ENCODE data around the gene IGFL2.
"Not testable (repeated sequence)": the region's sequence is repeated elsewhere in the genome, so short reads cannot be mapped to it uniquely, and the experiment has no call there.

Gene IGFL2

DNA sequence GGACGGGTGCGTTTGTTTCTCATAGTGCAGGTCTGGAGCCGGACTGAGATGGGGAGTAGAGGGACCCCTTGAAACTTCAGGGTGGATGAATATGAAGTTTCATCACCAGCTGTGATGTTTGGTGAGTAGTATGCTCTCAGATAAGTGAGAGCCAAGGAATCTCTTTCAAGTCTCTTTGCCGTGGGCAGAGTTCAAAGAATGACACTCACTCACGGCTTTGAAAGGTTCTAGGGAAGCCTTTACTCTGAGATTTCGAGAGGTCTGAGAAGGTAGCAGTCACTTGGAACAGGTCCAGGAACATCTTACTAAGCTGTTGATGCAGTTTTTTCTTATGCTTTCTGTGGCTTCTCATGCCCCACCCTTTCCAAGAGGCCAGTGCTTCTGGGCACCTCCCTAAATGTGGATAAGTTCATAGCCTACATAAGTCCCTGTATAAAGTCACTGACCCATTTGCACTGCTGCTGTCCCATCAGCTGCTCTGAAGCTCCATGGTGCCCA is at the start of gene IGFL2:
Gene IGFL2, plus strand, starts transcription at position 448 of the 498 bp plus-strand sequence. Its CDS starts 41 bp downstream, at position 489.
- no peak for DNase-seq

DNA sequence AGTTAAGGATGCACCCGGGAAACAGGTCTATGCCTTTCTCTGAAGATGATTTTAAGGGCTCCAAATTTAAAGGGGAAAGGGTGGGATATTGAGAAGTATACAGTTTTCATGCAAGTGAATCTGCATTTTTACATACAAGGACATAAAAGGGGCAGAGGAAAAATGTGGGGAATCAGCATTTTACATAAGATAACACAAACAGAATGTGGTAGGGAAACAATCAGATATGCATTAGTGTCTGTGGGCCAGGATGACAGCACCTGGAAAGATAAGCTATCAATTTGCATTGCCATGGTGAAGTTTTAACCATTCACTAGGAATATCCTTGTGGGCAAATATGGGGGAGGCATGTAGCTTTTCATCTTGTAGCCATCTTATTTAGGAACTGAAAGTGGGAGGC is 47.7 kb upstream of the IGFL2 start:
- DNase-seq: no peak

DNA sequence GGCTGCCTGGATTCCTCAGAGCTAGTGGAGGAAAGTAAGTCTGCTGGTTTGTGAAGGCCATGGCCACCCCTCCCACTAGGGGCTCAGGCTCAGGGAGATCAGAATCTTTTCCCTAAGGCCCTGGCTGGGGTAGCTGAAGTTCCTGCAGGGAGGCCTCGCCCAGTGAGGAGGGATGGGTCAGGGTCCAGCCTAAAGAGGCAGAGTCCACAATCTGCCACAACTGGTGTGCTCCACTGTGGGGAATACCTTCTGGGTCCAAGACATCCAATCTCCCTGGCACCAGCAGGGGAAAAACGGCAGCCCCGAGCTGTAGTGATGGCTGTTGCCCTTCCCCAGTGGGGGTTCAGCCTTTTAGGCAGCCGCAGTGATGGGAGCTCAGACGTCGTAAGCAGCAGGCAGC is 46.7 kb upstream of the IGFL2 start:
- no peak for DNase-seq

DNA sequence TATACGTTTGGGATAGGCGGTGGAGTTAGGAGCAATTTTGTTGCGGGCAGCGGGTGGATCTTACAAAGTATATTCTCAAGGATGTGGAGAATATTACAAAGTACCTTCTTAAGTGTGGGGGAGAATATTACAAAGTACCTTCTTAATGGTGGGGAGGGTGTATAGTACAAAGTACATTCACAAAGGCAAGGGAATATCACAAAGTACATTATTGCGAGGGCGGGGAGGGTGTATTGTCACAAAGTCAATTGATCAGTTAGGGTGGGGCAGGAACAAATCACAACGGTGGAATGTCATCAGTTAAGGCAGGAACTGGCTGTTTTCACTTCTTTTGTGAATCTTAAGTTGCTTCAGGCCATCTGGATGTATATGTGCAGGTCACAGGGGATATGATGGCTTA is 45.7 kb upstream of the IGFL2 start:
- not testable (repeated sequence) for DNase-seq

DNA sequence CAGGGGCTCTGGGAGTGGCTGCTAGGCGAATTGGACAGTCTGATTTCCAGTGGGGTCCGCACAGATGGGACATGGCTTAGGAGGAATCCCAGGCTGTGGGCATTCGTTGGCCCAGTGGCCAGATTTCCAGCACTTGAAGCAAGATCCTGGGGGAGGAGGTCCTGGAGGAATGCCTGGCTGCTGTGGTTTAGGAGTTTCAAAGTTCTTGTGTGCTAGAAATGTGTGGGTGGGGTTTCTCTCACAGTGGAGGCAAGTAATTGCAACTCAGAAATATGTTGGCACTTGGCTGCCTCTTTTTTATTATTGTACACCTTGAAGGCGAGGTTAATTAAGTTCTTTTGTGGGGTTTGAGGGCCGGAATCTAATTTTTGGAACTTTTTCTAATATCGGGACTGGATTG is 40.7 kb upstream of the IGFL2 start:
- no peak for DNase-seq

DNA sequence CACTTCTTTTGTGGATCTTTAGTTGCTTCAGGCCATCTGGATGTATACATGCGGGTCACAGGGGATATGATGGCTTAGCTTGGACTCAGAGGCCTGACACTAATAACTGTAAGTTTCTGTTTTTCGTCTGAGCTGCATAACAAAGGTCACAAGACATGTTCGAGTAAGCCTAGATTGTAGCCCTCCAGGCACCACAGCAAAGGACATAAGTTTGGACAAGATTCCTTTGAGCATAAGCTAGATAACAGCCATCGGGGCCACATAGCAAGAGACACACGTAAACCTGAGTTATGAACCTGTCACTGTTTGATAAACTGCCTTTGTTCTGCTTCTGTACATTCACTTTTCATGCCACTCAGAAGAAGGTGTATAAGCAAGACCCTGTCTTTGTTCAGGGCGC is 38.2 kb upstream of the IGFL2 start:
- DNase-seq: no peak

DNA sequence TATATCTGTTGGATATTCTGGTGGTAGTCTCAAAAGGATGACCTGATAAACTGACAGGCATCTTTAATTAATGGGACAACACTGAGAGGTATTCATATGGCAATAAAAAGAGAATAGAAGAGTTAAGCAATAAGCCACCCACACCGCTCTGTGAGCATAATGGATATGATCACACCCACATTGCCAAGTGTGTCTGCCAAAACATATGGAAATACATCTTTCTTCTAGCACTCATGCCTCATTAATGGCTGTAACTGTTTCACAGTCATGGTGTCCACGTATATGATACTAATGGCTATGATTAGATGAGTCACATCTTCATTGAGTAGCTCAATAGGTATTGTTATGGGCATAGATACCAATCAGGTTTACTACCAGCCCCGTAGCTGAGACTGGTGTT is 36.7 kb upstream of the IGFL2 start:
- no peak for DNase-seq

DNA sequence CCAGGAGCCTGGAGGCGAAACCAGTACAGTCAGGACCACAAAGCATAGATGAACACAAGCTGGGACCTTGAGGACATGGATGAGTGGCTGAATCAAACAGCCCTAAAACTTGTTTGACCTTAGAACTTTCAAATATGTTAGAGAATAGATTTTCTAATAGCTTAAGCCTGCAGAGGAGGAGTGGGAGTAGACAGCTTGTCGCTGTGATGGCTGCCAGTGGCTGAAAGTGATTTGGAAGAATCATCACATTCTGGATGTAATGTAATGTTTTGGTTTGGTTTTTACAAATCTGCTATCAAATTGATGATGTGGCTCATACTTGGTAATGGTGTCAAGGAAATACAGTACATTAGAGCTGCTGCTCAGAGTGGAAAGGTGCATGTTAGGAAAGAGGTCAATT is 35.5 kb upstream of the IGFL2 start:
- no peak for DNase-seq

DNA sequence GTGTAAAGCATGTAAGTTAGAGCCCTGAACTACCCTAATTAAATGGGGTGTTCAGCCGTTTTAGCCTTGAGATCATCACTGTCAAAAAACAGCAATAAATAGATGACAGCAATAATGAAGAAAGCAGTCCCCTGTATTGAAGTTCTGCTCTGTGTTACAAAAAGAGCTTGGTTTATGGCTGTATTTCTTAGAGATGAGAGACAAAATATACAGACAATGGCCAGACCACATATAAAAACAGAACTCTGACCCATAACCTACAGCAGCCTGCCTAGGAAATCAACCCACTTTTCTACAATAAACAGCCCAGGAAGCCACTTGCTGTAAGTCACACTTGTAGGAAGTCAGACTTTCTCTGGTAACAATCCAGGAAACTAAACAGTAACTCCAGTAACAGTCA is 34.3 kb upstream of the IGFL2 start:
- DNase-seq: no peak

DNA sequence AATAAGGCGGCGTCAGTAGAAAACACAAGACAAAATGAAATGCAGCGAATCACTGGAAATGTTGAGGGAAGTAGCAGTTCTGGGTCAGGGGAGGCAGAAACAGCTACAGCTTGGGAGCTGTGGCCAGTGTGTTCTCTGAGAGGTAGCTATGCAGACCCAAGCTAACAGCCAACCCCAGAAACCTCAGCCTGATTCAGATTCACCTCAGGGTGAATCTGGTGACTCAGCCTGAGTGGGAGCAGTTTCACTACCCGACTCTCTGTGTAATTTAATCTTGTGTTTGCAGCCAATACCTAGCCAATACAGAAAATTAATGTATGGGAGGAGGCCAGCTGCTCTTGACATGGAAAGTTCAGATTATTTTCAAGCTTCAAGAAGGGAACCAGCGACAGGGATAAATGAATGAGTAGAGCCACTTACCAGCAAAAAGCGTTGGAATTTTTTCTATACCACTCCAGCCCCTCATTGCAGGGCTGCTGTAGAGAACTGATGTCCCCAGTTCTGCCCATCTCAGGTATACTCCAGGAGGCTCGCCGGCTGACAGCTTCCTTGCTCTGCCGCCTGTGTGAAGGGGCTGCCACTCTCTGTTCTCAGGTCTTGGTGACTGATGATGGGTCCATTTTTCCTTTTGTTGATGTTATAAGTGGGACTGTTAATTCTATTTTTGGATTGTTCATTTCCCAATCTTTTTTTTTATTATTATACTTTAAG is 32.5 kb upstream of the IGFL2 start:
- peak; percentile 33 for DNase-seq

DNA sequence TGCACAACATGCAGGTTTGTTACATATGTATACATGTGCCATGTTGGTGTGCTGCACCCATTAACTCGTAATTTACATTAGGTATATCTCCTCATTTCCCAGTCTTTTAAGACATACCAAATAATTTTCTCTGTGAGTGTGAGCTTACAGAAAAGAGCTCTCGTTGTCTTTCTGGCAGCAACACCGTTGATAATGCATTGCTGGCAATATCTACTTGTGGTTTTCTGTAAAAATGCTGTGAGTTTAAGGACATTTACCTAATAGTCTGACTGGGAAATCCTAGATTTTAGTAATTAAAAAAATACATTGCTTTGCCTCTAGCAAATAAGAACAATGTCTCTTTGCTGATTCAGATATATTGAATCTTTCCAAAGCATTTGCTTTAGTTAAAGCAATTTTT is 31.9 kb upstream of the IGFL2 start:
- DNase-seq: no peak

DNA sequence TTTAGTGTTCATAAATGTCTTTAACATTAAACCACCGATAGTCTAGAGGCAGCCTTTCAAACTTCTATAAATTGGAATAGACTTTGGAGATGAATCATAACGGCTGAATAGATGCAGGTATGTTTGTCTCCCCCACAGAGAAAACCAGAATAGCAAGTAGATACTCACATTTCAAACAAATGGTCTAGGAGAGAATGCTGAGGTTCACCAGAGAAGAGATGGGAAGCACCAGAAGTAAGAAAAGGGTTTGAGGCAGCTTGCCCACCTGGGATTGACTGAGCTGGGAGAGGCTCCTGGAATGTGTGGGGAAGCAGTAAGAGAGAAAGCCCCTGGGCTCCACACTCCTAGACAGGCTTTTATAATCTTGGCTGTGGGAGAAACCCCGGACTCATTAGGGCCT is 29.9 kb upstream of the IGFL2 start:
- DNase-seq: no peak

DNA sequence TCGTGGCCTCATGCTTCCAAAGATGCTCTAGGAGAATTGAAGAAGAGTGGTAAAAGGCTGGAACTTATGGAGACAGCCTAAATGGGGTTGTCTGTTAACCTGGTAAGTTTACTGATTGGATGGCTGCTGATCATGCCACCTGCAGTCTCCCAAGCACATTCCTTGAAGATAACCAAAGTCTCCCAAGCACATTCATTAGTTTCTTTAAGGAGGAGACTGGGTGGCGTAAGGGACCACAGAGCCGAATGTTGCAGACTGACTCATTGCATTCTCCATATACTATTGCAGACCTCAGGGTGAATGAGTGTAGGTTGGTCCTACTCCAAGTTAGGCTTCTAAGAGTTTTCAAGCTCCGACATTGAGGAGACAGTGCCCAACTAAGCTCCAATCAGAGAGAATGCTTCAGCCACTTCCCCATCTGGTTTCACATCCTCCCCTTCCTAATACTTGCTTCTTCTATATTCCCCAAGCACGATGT is 23.4 kb upstream of the IGFL2 start, which contains the start of gene IGFL3:
Gene IGFL3, minus strand, starts transcription at position 51 of the 478 bp plus-strand sequence. Its CDS starts 39 bp downstream, at position 12.
- no peak for DNase-seq

DNA sequence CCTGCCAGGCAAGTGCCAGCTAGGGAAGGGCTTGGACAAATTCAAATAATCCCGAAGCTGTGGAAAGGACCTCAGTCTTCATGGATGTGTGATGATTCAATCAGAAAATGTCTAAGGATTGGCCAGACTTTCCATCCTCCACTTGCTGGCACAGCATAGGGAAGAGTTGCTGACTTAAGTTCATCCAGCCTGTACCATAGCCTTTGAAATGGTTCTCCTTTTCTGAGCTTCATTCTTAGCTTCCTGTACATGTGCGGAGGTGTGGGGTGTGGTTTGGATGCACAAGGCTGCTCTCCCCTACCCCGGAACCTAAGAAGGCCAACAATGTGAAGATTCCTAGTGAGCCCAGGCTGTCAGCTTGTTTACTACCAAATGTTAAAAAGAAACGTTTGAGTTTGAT is 22.6 kb upstream of the IGFL2 start:
- DNase-seq: no peak

DNA sequence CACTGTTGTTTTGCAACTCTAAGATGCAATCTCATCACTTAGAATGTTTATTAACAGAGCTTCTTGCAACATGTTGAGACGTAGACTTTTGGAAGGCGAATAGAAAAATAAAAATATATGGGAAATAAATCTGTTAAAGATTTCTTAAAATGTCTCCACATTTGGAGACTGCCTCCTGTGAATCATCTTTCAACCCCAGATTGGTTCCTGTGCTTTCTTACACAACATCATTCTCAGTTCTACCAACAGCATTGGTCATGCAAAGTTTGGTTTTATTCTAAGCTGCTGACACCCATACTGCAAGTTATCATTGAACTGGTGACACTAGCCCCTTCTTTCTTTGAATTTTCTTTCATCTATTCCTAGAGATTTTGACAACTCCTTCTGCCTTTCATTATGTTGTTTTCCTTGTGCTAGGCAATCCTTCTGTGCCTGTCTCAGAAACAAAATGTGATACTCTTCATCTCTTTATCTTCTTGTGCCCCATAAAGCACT is 21.9 kb upstream of the IGFL2 start:
- no peak for DNase-seq

DNA sequence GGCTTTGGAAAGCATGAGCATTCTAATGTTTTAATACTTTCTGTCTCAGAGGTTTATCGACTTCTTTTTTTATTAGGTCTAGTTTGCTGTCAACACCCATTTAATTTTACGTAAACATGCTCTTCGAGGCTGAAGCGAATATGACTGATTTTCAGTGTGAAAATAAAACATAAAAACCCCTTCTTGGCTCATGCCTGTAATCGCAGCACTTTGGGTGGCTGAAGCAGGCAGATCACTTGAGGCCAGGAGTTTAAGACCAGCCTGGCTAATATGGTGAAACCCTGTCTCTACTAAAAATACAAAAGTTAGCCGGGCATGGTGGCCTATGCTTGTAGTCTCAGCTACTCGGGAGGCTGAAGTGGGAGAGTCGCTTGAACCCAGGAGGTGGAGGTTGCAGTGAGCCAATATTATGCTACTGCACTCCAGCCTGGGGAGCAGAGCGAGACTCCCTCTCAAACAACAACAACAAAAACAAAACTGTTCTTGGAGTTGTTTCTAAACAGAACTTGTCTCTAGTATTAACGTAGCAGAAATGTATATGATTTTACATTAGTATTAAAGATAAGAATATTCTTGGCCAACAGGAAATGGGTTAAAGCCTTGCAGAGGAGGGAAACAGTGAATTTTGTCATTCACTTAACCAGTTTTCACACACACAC is 16.4 kb upstream of the IGFL2 start:
- no peak for DNase-seq

DNA sequence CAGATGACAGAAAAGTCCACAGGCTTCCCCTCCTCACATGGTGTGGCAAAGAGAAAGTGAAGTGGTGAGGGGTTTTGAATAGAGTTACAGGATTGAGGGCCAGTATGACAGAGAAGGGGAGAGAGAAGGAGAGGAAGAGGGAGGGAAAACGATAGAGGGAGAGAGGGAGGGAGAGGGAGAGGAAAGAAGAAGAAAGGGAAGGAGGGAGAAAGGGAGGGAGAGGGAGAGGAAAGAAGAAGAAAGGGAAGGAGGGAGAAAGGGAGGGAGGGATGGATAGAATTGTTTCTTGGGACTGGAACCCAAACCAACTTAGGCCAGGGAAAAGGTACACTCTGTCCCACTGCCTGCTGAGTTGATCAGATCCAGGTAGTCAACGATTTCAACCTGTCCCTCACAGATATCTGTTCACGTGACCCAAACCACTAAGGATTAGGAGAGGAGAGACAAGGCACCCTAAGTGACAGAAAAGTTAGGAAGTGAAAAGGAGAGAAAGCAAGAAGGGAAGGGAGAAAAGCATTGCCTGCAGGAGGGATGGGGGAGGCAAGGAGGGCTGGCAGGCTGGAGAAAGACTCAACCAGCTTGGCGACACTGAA is 15.4 kb upstream of the IGFL2 start:
- DNase-seq: no peak

DNA sequence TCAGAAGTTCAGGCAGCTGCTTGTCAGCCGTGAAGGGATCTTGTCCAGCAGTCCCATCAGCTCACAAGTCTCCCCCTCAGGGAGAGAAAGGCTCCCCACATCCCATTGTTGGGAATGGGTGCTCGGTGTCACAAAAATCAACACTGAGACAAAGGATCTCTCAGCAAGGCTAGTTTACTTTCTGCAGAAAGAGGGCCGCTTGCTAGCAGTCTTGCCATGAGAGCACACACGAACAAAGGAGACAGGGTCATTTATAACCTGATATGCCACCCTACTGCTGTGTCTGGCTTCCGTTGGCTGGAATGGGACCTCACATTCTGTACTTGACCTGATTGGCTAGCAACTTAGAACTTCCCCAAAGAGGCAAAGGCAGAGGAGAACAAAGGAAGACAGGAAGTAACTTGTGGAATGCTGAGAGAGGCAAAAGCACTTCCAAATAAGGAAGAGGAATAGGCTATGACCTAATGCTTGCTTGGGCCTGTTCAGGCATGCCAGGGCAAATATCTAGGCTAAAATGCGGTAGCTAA is 14.9 kb upstream of the IGFL2 start:
- DNase-seq: peak; percentile 40

DNA sequence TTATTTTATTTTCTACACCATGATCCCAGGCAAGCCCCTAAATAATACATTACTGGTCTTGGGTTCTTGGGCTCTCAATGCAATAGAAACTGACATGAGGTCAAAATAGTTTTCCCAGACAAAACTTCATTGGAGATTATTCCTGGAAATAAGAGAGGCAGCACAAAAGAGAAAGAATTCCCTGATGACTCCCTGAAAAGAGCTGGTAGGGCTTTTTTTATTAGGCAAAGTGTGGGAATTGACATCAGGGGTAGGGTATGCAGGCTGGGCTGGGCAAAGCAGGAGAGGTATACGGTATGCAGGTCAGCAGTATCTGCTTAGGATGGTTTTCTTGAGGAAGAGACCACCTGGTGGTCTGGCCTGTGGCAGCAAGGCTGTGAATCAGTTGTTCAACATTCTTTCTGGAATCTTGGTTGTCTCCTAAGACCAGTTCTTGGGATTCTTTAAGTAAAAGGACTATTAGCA is 14.2 kb upstream of the IGFL2 start:
- DNase-seq: no peak

DNA sequence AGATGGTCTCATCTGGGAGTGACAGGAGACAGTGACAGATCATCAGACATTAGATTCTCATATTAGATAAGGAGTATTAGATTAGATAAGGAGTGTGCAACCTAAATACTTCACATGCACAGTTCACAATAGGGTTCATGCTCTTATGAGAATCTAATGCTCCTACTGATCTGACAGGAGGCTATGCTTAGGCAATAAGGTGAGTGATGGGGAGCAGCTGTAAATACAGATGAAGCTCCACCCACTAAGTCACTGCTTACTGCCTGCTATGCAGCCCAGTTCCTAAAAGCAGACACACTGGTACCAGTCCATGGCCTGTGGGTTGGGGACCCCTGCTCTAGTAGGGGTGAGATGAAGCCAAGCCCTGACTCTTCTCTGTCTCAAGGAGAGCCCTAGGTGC is 13.5 kb upstream of the IGFL2 start:
- DNase-seq: no peak

DNA sequence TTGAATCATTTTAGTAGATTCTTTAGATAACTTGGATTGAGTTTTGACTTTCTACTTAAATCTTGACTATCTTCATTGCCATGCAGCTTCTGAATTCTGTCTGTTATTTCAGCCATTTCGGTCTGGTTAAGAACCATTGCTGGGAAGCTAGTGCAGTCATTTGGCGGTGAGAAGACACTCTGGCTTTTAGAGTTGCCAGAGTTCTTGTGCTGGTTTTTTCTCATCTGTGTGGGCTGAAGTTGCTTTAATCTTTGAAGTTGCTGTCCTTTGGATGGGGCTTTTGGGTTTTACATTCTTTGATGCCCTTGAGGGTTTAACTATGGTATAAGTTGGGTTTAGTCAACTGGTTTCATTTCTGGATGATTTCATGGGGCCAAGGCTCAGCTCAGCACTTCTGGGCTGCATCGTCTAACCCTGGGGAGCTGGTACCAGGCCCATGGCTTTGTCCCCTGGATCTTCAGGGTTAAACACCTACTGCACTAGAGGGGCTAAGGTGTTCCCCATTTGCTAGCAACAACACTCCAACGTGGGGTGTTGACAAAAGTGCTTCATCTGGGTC is 10.0 kb upstream of the IGFL2 start:
- DNase-seq: no peak

DNA sequence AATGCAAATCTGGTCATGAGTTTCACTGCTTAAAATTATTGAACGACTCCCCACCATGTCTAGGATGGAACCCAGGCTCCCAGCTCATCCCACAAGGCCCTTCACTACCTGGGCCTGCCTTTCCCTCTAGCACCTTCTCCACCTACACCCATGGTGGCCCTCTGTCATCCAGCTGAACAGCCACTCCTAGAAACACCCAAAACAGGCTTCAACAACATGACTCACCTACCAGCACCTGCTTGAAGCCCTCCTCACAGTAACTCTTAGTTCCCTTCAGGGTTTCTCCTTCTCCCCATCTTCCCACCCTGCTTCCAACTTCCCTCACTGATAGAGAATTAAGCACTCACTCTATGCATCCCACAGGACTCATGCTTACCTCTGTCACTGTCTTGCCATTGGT is 6.6 kb upstream of the IGFL2 start:
- DNase-seq: no peak

DNA sequence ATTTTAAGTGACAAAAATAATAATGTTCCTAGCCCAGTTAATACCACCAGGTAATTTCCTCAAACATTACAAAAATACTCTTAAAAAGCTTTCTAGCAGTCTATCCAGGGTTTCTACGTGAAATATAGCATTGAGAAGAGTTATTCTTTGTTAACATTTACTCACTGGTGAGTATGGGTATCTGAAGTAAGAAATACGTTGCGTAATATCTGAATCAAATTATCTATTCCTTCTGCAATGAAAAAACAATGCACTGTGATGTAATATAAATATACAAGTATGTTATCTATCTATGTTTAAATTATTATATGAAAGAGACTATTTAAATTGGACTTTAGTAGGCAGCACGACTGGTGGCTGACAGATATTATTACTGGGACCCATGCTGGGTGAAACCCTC is 5.7 kb upstream of the IGFL2 start:
- no peak for DNase-seq
